GM12878 (cell line): Measurements from ENCODE around the gene KCNQ1. TPM values are rescaled to one million over a fixed set of nuclear protein-coding genes. Genes with fewer than 3 reads are reported as not detected.

Experiments used
- ATAC-seq: fragments of 200-7000 bp; cut with Tn5 transposase; 3 replicates; pipeline ENCODE4 v1.9.1; 2020; ENCODE audit warnings: mild to moderate bottlenecking, moderate library complexity
- BruUV-seq: library from RNA; stranded (reverse); fragments of 400-500 nt; replicated peaks from 2 replicates; lab custom pipeline; 2021; lab: Mats Ljungman, UMichigan
- CTCF ChIA-PET: fragments of 300-600 bp; sonication (Branson Sonifier 250); formaldehyde crosslinking; extraction: SDS; loops from one replicate; lab custom pipeline; 2021; ENCODE audit warnings: inconsistent platforms; lab: Yijun Ruan, JAX
- POLR2A ChIA-PET: fragments of 350-600 bp; formaldehyde crosslinking; extraction: SDS; loops from one replicate; lab custom pipeline; 2021; ENCODE audit warnings: inconsistent platforms; lab: Charles Lee
- RAD21 ChIA-PET: fragments of 300-600 bp; sonication (Branson Sonifier 250); formaldehyde crosslinking; loops from one replicate; lab custom pipeline; 2023; ENCODE audit warnings: antibody characterized with exemption; ENCODE audit not compliant: unreplicated experiment; lab: Charles Lee
- SMC1A ChIA-PET: fragments of 300-600 bp; sonication (Branson Sonifier 250); formaldehyde crosslinking; loops from one replicate; lab custom pipeline; 2023; ENCODE audit not compliant: unreplicated experiment, uncharacterized antibody; lab: Charles Lee
- DNase-seq: peaks from one replicate; pipeline ENCODE4 v3.0.0-alpha.2; 2011; ENCODE audit warnings: low read depth, low spot score
- FAIRE-seq: peaks from 3 replicates; lab custom pipeline; 2011; peaks lifted over from hg19 to GRCh38; lab: Jason Lieb, UNC
- H2AFZ ChIP-seq: 2 replicates; pipeline ENCODE4 v1.6.0; 2011; ENCODE audit warnings: low read depth, low read length, control low read depth; ENCODE audit not compliant: control insufficient read depth
- H3K27ac ChIP-seq: 2 replicates; pipeline ENCODE4 v1.5.1; 2011; ENCODE audit warnings: control low read depth; ENCODE audit not compliant: control insufficient read depth, insufficient read depth
- H3K27me3 ChIP-seq, 2 experiments: replicated peaks in 1 of 2; 2 replicates each; pipeline versions ENCODE4 v1.6.0 to v1.6.1; 2011; ENCODE audit warnings: low read length in 1 of 2; ENCODE audit not compliant: control insufficient read depth in 2 of 2, insufficient read depth in 2 of 2
- H3K36me3 ChIP-seq, 2 experiments: 2 replicates each; pipeline ENCODE4 v1.5.1; 2011; ENCODE audit warnings: low read length in 1 of 2; ENCODE audit not compliant: control insufficient read depth in 2 of 2, insufficient read depth in 2 of 2
- H3K4me1 ChIP-seq: 2 replicates; pipeline ENCODE4 v1.6.1; 2011; ENCODE audit warnings: mild to moderate bottlenecking, low read length, moderate library complexity, mixed read lengths; ENCODE audit not compliant: control insufficient read depth, insufficient read depth
- H3K4me2 ChIP-seq: 2 replicates; pipeline ENCODE4 v1.6.0; 2011; ENCODE audit warnings: control low read depth; ENCODE audit not compliant: control insufficient read depth, insufficient read depth
- H3K4me3 ChIP-seq: fragments of 200-600 bp; sonication (generic); 2 replicates; pipeline ENCODE4 v1.5.1; 2016
- H3K79me2 ChIP-seq: 2 replicates; pipeline ENCODE4 v1.6.0; 2011; ENCODE audit warnings: low read length; ENCODE audit not compliant: control insufficient read depth, insufficient read depth
- H3K9ac ChIP-seq: 2 replicates; pipeline ENCODE4 v1.8.0; 2011; ENCODE audit warnings: low read length, control low read depth, mixed read lengths; ENCODE audit not compliant: control insufficient read depth, insufficient read depth
- H3K9me3 ChIP-seq: replicated peaks from 3 replicates; pipeline ENCODE4 v1.5.1; 2011; ENCODE audit warnings: mild to moderate bottlenecking, low read length; ENCODE audit not compliant: control insufficient read depth, insufficient read depth
- H4K20me1 ChIP-seq: 2 replicates; pipeline ENCODE4 v1.6.0; 2011; ENCODE audit not compliant: control insufficient read depth, insufficient read depth
- ASH2L ChIP-seq: fragments of 300-600, 200-600 bp; sonication (generic); IDR thresholded peaks from 2 replicates; pipeline ENCODE4 v1.6.1; 2017; ENCODE audit warnings: low read depth, mild to moderate bottlenecking, borderline replicate concordance
- ATF7 ChIP-seq: fragments of 450-650 bp; IDR thresholded peaks from 2 replicates; pipeline ENCODE4 v1.6.1; 2016; ENCODE audit warnings: low read depth, mild to moderate bottlenecking
- CREB1 ChIP-seq: IDR thresholded peaks from 2 replicates; pipeline ENCODE4 v1.6.1; 2012; ENCODE audit warnings: low read depth, mild to moderate bottlenecking, inconsistent platforms
- E2F8 ChIP-seq: fragments of 450-650 bp; IDR thresholded peaks from 2 replicates; pipeline ENCODE4 v1.6.1; 2018; ENCODE audit warnings: mild to moderate bottlenecking, low read depth, moderate library complexity; ENCODE audit not compliant: partially characterized antibody
- EGR1 ChIP-seq, 2 experiments: IDR thresholded peaks; 1 replicate in 1 of 2; 2 replicates in 1 of 2; pipeline ENCODE4 v1.6.1; 2011 to 2012; ENCODE audit warnings: low read depth in 2 of 2, low read length in 2 of 2, borderline replicate concordance in 1 of 2, mild to moderate bottlenecking in 1 of 2, moderate library complexity in 1 of 2
- HDAC6 ChIP-seq: fragments of 200-600 bp; sonication (generic); IDR thresholded peaks from one replicate; pipeline ENCODE4 v1.8.0; 2017; ENCODE audit warnings: antibody characterized with exemption; ENCODE audit not compliant: unreplicated experiment
- IRF3 ChIP-seq: fragments of 450-650 bp; IDR thresholded peaks from 2 replicates; pipeline ENCODE4 v1.6.1; 2014; ENCODE audit warnings: mild to moderate bottlenecking
- MXI1 ChIP-seq: fragments of 150-350 bp; IDR thresholded peaks from 2 replicates; pipeline ENCODE4 v1.6.1; 2011; ENCODE audit warnings: low read depth, mild to moderate bottlenecking, inconsistent platforms, low read length, improper control_type of control experiment
- NR2C2 ChIP-seq: IDR thresholded peaks from 2 replicates; pipeline ENCODE4 v1.6.1; 2011; ENCODE audit warnings: borderline replicate concordance, low read depth; ENCODE audit not compliant: control insufficient read depth, insufficient read length
- TCF12 ChIP-seq: IDR thresholded peaks from 2 replicates; pipeline ENCODE4 v1.6.1; 2011; ENCODE audit warnings: low read depth, mild to moderate bottlenecking, low read length
- ZBTB4 ChIP-seq: fragments of 450-650 bp; formaldehyde crosslinking; IDR thresholded peaks from 2 replicates; pipeline ENCODE4 v1.4.0; 2022; ENCODE audit warnings: mild to moderate bottlenecking, moderate library complexity
- ZNF384 ChIP-seq: IDR thresholded peaks from 2 replicates; pipeline ENCODE4 v1.6.1; 2012; ENCODE audit warnings: low read depth, mild to moderate bottlenecking, low read length, improper control_type of control experiment, borderline replicate concordance
- WGBS: methylation state at CpG from one replicate; pipeline ENCODE4 v1.1.6; 2016; ENCODE audit warnings: low lambda C conversion rate; ENCODE audit not compliant: insufficient replicate concordance, insufficient coverage; ENCODE audit errors: missing lambda C conversion rate; 5-methylcytosine and 5-hydroxymethylcytosine counted together
- in situ Hi-C: fragments of 300-500 bp; cut with MboI; formaldehyde crosslinking; loops from 9 replicates; pipeline ENCODE4 v1.14.3; 2018; ENCODE audit warnings: mixed read lengths
- intact Hi-C: fragments of 100-400 bp; cut with micrococcal nuclease; formaldehyde crosslinking; loops from one replicate; pipeline ENCODE4 v1.14.2; 2022; ENCODE audit not compliant: unreplicated experiment
- polyA plus RNA-seq, 11 experiments: library from polyadenylated mRNA; depleted of rRNA in 4 of 11; unstranded in 6 of 11; stranded (reverse) in 5 of 11; fragments of >200 nt; fragmentation: Nextera tagmentation in 4 of 11; fragmentation: Illumina TruSeq in 1 of 11; extraction: Ambion mirVana in 4 of 11; extraction: Trizol in 1 of 11; gene quantifications; 1 replicate in 1 of 11; 2 replicates in 10 of 11; pipeline versions ENCODE4 v1.2.1 to v1.2.3, GENCODE V29; 2011 to 2016; ENCODE audit warnings: inconsistent platforms in 2 of 11, missing spikeins in 2 of 11, low read depth in 1 of 11
- total RNA-seq, 4 experiments: library from RNA; depleted of rRNA in 3 of 4; stranded (reverse); fragments of >200 nt in 3 of 4; fragmentation: Illumina TruSeq in 1 of 4; extraction: Trizol in 1 of 4; gene quantifications; 2 replicates each; pipeline versions ENCODE4 v1.2.1 to v1.2.3, GENCODE V29; 2013 to 2021
- TF ChIP-seq, protein P1 (sequence below): IDR thresholded peaks from 2 replicates; pipeline ENCODE4 v1.6.1; 2012; ENCODE audit warnings: low read length, inconsistent platforms

Gene KCNQ1
- total and polyA plus RNA-seq, 10 of the 15 experiments (the other 5 are each of a cell fraction or from before 2014, with no cell fraction given), result 0.03 to 0.15 (median 0.12) TPM; not detected in 7

- TF ChIP-seq ZBTB4 (CRISPR knock-in tag), result no peak
- no peak for TF ChIP-seq HDAC6
- no peak for TF ChIP-seq ZNF384
- TF ChIP-seq TCF12, result no peak
- TF ChIP-seq, protein P1, sequence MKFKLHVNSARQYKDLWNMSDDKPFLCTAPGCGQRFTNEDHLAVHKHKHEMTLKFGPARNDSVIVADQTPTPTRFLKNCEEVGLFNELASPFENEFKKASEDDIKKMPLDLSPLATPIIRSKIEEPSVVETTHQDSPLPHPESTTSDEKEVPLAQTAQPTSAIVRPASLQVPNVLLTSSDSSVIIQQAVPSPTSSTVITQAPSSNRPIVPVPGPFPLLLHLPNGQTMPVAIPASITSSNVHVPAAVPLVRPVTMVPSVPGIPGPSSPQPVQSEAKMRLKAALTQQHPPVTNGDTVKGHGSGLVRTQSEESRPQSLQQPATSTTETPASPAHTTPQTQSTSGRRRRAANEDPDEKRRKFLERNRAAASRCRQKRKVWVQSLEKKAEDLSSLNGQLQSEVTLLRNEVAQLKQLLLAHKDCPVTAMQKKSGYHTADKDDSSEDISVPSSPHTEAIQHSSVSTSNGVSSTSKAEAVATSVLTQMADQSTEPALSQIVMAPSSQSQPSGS, result no peak
- TF ChIP-seq, all 136 proteins: peak for 0
Measured at GRCh38 chr11:2538951-2539350, 94.1 kb downstream of the KCNQ1 start (continued).

- in situ Hi-C loops, result no loop called here
- H4K20me1 ChIP-seq, result no peaks in the 10 kb centered on the region
- no peak overlapping the region for H3K27ac ChIP-seq
- no peak overlapping the region for H3K9ac ChIP-seq
- FAIRE-seq (no peak), ATAC-seq (no peak), DNase-seq (no peak)
- no peaks in the 10 kb centered on the region for H3K36me3 ChIP-seq
- no peak overlapping the region for H2AFZ ChIP-seq
- ChIA-PET SMC1A (no interaction called here), RAD21 (no interaction called here), CTCF (interaction anchor here (1.4 kb wide), 1 partner anchor 8 kb away, joined by 5 read pairs; no protein-coding TSS in a partner anchor), POLR2A (no interaction called here)
- 53% methylated on average over 34 of the region's 34 CpGs for WGBS
- no peaks in the 10 kb centered on the region for H3K9me3 ChIP-seq
- intact Hi-C loops, result loop anchor here (10.0 kb wide), 1 partner anchor 345 kb away; no protein-coding TSS in a partner anchor
- H3K27me3 ChIP-seq, result peaks cover 0 to 1% of the 10 kb centered on the region in 2 experiments; a peak in 1 of 4 replicates
- no peak overlapping the region for H3K4me3 ChIP-seq
- no TSS peak for BruUV-seq
- H3K4me1 ChIP-seq, result no peaks in the 10 kb centered on the region
- H3K79me2 ChIP-seq, result no peaks in the 10 kb centered on the region
- H3K4me2 ChIP-seq, result no peak overlapping the region
- no peak for TF ChIP-seq ASH2L
- no peak for TF ChIP-seq CREB1
- TF ChIP-seq MXI1, result no peak
- TF ChIP-seq E2F8, result no peak
- TF ChIP-seq NR2C2, result no peak
- no peak for TF ChIP-seq EGR1 (IDR thresholded peaks at IDR 0.05; ENCODE audit: borderline replicate concordance in 1 of 2, low read depth in 2 of 2, low read length in 2 of 2)
- no peak for TF ChIP-seq IRF3
- TF ChIP-seq ATF7, result no peak
Measured at GRCh38 chr11:2539371-2540222, 94.8 kb downstream of the KCNQ1 start.
